ENCODE data around the gene ACBD6.
"Not testable (repeated sequence)": the region's sequence is repeated elsewhere in the genome, so short reads cannot be mapped to it uniquely, and the experiment has no call there.

The ACBD6 gene

GRCh38 chr1:180415985-180416633 lies 86.3 kb downstream of the ACBD6 start:
- no peak for DNase-seq (ENCODE audit: low read depth)

DNA sequence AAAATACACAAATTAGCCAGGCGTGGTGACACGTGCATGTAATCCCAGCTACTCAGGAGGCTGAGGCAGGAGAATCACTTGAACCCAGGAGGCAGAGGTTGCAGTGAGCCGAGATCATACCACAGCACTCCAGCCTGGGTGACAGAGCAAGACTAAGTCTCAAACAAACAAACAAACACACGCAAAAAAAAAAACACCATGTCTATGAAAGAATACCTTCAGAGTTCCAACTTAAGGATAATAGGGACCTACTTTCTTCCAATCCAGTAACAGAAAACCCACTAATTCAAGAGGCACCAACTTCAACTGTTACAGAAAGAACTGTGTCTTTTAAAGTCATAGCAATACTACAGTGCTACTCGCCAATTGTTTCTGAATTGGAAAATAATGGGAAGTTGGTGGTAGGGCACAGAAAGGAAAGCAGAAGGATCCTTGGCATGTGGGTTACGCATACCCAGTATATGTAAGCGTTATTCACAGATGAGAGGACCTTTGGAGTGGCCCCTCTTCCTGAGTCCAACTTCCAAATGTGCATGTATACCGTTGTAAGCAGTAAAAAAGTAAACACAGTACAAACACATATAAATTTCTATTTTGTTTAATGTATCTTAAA lies 87.0 kb downstream of the ACBD6 start:
- DNase-seq (ENCODE audit: low read depth), result no peak

- no peak for DNase-seq (ENCODE audit: low read depth)
Measured at GRCh38 chr1:180412583-180412982, 89.8 kb downstream of the ACBD6 start.

GRCh38 chr1:180408128-180408527 lies 94.2 kb downstream of the ACBD6 start:
- not testable (repeated sequence) for DNase-seq (ENCODE audit: low read depth)

DNA sequence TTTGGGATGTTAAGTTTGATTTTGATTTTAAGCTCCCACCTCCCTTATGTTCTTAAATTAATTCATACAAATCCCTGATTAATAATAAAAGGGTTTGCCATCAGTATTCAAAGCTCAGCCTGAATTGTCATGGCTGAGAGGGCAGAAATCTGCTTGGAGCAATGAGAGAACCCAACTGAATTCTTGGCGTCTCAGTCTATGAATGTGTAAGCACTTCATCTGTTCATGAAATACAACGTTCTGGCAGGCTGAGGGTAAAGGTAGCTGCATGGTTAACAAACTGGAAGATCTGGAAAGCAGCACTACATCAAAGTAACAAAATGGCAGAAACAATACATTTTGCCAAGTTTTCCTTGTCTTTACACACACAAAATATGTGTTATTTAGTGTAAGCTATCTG lies 95.3 kb downstream of the ACBD6 start:
- DNase-seq (ENCODE audit: low read depth), result no peak

- DNase-seq (ENCODE audit: low read depth), result no peak
Measured at GRCh38 chr1:180402551-180402950, 99.8 kb downstream of the ACBD6 start.

- DNase-seq (ENCODE audit: low read depth), result no peak
Measured at GRCh38 chr1:180402001-180402400, 100.4 kb downstream of the ACBD6 start.

- no peak for DNase-seq (ENCODE audit: low read depth)
Measured at GRCh38 chr1:180397175-180397574, 105.2 kb downstream of the ACBD6 start.

GRCh38 chr1:180392427-180393145 lies 109.8 kb downstream of the ACBD6 start:
- DNase-seq (ENCODE audit: low read depth), result no peak

- no peak for DNase-seq (ENCODE audit: low read depth)
Measured at GRCh38 chr1:180392020-180392419, 110.4 kb downstream of the ACBD6 start.

GRCh38 chr1:180387413-180387812 lies 115.0 kb downstream of the ACBD6 start:
- no peak for DNase-seq (ENCODE audit: low read depth)

DNA sequence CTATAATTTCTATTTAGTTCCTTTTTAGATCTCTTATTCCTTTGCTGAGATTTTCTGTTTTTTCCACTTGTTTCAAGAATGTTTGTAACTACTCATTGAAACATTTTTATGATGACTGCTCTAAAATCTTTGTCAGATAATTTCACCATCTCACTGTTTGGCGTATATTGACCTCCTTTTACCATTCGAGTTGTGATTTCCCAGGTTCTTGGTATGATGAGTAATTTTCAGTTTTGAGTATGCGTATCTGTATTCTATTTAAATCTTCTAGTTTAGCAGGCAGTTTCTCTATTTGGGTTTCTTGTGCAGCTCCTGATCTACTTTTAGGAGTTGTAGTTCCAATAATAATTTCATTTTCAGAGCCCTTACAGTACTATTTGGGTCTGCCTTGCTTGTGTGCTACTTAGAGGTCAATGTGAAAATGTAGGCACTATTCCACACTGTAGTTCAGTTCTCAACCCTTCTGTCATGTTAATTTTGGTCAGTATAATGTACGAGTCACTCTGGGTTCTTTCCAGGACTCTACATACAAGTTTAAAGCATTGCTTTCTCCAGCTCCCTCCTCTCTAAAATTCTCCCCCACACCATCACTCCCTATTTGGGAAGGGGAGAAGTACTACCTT lies 115.5 kb downstream of the ACBD6 start:
- DNase-seq (ENCODE audit: low read depth), result no peak

- DNase-seq (ENCODE audit: low read depth), result no peak
Measured at GRCh38 chr1:180385144-180385543, 117.2 kb downstream of the ACBD6 start.

- no peak for DNase-seq (ENCODE audit: low read depth)
Measured at GRCh38 chr1:180384286-180385005, 117.9 kb downstream of the ACBD6 start.

DNA sequence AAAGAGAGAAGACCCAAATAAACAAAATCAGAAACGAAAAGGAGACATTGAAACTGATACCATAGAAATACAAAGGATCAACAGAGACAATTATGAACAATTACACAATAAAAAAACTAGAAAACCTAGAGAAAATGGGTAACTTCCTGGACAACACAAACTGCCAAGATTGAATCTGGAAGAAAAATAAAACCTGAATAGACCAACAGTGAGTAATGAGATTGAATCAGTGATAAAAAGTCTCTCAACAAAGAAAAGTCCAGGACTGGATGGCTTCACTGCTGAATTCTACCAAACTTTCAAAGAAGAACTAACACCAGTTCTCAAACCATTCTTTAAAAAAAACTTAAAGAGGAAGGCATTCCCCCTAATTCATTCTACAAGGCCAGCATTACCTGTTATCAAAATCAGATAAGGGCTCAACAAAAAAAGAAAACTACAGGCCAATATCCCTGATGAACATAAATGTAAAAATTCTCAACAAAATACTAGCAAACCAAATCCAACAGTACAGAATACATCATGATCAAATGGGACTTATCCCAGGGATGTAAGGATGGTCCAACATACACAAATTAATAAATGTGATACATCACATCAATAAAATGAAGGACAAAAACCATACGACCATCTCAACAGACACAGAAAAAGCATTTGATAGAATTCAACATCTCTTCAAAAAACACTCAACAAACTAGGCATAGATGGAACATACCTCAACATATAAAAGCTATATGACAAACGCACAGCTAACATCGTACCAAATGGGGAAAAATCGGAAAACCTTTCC lies 119.9 kb downstream of the ACBD6 start:
- no peak for DNase-seq (ENCODE audit: low read depth)

DNA sequence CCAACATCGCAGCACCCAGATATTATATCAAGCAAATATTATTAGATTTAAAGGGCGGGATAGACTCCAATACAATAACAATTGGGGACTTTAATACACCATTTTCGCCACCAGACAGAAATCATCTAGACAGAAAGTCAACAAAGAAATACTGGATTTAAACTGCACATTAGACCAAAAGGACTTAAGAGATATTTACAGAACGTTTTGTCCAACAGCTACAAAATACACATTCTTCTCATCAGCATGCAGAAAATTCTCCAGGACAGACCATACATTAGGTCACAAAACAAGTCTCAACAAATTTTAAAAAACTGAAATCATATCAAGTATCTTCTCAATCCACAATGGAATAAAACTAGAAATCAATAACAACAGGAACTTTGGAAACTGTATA lies 121.2 kb downstream of the ACBD6 start:
- no peak for DNase-seq (ENCODE audit: low read depth)

- DNase-seq (ENCODE audit: low read depth), result no peak
Measured at GRCh38 chr1:180380259-180381183, 121.9 kb downstream of the ACBD6 start.

DNA sequence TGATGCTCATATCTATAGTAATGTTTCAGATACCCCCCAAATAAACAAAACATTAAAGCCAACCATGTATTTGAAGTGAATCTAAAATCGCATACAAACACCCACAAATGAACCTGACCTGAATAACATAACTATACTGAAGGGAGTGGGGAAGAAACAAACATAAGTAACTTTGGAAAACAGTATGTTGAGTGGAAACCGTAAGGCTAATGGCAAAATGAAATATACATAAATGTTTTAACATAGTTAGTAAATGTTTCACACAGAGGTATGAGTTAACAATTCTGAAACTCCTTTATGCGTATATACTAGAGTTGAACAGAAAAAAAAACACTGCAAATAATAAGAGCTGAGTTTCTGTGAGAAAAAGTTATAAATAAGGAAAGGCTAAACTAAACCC lies 125.6 kb downstream of the ACBD6 start:
- no peak for DNase-seq (ENCODE audit: low read depth)

- DNase-seq (ENCODE audit: low read depth), result no peak
Measured at GRCh38 chr1:180376253-180376652, 126.1 kb downstream of the ACBD6 start.

DNA sequence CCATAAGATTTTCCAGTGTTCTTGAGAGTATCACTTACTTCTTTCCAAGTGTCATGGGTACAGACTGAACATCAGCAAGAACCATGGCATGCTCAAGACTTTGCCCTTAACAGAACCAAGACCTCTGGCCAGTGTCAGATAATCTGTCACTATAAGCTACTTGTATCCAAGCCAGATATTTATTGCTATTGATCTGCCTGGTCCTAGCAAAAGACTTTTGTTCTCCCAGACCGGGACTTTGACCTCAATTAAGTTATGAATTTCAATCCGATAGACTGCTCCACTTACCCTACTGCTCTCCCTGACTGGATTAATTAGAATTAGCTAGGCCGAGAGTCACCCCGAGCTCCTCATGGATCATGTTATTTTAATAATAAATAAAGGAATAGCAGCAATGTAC lies 129.6 kb downstream of the ACBD6 start:
- DNase-seq (ENCODE audit: low read depth), result no peak
